DND-41 (cell line): ENCODE results near the gene SFRP5.

ENCODE experiments used
- ATAC-seq: fragments of 200-7000 bp; cut with Tn5 transposase; 3 replicates; pipeline ENCODE4 v1.9.1; 2021; ENCODE audit warnings: low read depth; ENCODE audit not compliant: insufficient read depth
- DNase-seq: peaks from one replicate; pipeline ENCODE4 v3.0.0-alpha.2; 2020
- H2AFZ ChIP-seq: 2 replicates; pipeline ENCODE4 v1.6.0; 2012; ENCODE audit warnings: low read depth, low read length
- H3K27ac ChIP-seq: 2 replicates; pipeline ENCODE4 v1.5.1; 2012; ENCODE audit warnings: low read length, inconsistent platforms
- H3K27me3 ChIP-seq: fragments of 200-600 bp; sonication (generic); 2 replicates; pipeline ENCODE4 v1.6.0; 2012; ENCODE audit warnings: low read length, mild to moderate bottlenecking, inconsistent platforms; ENCODE audit not compliant: insufficient read depth, poor library complexity
- H3K36me3 ChIP-seq: 2 replicates; pipeline ENCODE4 v1.5.1; 2012; ENCODE audit warnings: low read length, inconsistent platforms; ENCODE audit not compliant: insufficient read depth
- H3K4me1 ChIP-seq: 2 replicates; pipeline ENCODE4 v1.5.1; 2012; ENCODE audit warnings: mild to moderate bottlenecking, low read length; ENCODE audit not compliant: insufficient read depth
- H3K4me2 ChIP-seq: 2 replicates; pipeline ENCODE4 v1.6.0; 2012; ENCODE audit warnings: mild to moderate bottlenecking, moderate library complexity, low read length, inconsistent platforms; ENCODE audit not compliant: insufficient read depth
- H3K4me3 ChIP-seq, 2 experiments: fragments of 200-600 bp in 1 of 2; shearing (Covaris generic) in 1 of 2; 2 replicates each; pipeline ENCODE4 v1.5.1; 2012 to 2016; ENCODE audit warnings: inconsistent platforms in 2 of 2, low read length in 2 of 2, mild to moderate bottlenecking in 2 of 2, low read depth in 1 of 2, moderate library complexity in 1 of 2
- H3K79me2 ChIP-seq: 2 replicates; pipeline ENCODE4 v1.6.0; 2012; ENCODE audit warnings: low read length, inconsistent platforms; ENCODE audit not compliant: insufficient read depth
- H3K9ac ChIP-seq: 2 replicates; pipeline ENCODE4 v1.6.0; 2012; ENCODE audit warnings: low read depth, mild to moderate bottlenecking, inconsistent platforms, low read length, moderate library complexity
- H3K9me3 ChIP-seq: 2 replicates; pipeline ENCODE4 v1.5.1; 2012; ENCODE audit warnings: low read length, moderate library complexity, mild to moderate bottlenecking, inconsistent platforms; ENCODE audit not compliant: insufficient read depth, severe bottlenecking
- H4K20me1 ChIP-seq: 2 replicates; pipeline ENCODE4 v1.6.0; 2012; ENCODE audit warnings: low read length; ENCODE audit not compliant: insufficient read depth
- EZH2 ChIP-seq: IDR thresholded peaks from 3 replicates; pipeline ENCODE4 v1.6.1; 2012; ENCODE audit warnings: borderline replicate concordance, low read depth, mild to moderate bottlenecking, moderate library complexity, low read length, inconsistent platforms; ENCODE audit not compliant: severe bottlenecking
- TF ChIP-seq, protein P1 (sequence below): IDR thresholded peaks from 2 replicates; pipeline ENCODE4 v1.5.1; 2012; ENCODE audit warnings: borderline replicate concordance, low read length, moderate library complexity, mild to moderate bottlenecking; ENCODE audit not compliant: poor library complexity, severe bottlenecking; ENCODE audit errors: extremely low read depth

The SFRP5 gene

GRCh38 chr10:97816609-97817008, 44.8 kb upstream of the SFRP5 start:
- Histone ChIP-seq H3K36me3 (no peaks in the 10 kb centered on the region), H3K4me1 (no peaks in the 10 kb centered on the region), H3K9ac (no peak overlapping the region), H3K27ac (no peak overlapping the region), H3K79me2 (no peaks in the 10 kb centered on the region), H3K27me3 (peaks cover 24% of the 10 kb centered on the region), H3K4me3 (no peak overlapping the region), H4K20me1 (peaks cover 3% of the 10 kb centered on the region; the same call in 1 of the 2 replicates), H3K4me2 (no peak overlapping the region), H3K9me3 (no peaks in the 10 kb centered on the region), H2AFZ (no peak overlapping the region)
- no peak for ATAC-seq
- DNase-seq = no peak
- no peak for TF ChIP-seq EZH2
- TF ChIP-seq, protein P1, sequence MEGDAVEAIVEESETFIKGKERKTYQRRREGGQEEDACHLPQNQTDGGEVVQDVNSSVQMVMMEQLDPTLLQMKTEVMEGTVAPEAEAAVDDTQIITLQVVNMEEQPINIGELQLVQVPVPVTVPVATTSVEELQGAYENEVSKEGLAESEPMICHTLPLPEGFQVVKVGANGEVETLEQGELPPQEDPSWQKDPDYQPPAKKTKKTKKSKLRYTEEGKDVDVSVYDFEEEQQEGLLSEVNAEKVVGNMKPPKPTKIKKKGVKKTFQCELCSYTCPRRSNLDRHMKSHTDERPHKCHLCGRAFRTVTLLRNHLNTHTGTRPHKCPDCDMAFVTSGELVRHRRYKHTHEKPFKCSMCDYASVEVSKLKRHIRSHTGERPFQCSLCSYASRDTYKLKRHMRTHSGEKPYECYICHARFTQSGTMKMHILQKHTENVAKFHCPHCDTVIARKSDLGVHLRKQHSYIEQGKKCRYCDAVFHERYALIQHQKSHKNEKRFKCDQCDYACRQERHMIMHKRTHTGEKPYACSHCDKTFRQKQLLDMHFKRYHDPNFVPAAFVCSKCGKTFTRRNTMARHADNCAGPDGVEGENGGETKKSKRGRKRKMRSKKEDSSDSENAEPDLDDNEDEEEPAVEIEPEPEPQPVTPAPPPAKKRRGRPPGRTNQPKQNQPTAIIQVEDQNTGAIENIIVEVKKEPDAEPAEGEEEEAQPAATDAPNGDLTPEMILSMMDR = no peak

GRCh38 chr10:97814996-97815395, 43.2 kb upstream of the SFRP5 start:
- no peak for DNase-seq
- Histone ChIP-seq H3K9me3 (no peaks in the 10 kb centered on the region), H3K9ac (no peak overlapping the region), H3K4me1 (no peaks in the 10 kb centered on the region), H2AFZ (no peak overlapping the region), H3K4me2 (no peak overlapping the region), H3K4me3 (no peak overlapping the region), H3K79me2 (no peaks in the 10 kb centered on the region), H3K36me3 (no peaks in the 10 kb centered on the region), H3K27me3 (peaks cover 28% of the 10 kb centered on the region), H3K27ac (no peak overlapping the region), H4K20me1 (peaks cover 3% of the 10 kb centered on the region; the same call in 1 of the 2 replicates)
- no peak for TF ChIP-seq EZH2
- TF ChIP-seq, protein P1 = no peak
- no peak for ATAC-seq

DNA sequence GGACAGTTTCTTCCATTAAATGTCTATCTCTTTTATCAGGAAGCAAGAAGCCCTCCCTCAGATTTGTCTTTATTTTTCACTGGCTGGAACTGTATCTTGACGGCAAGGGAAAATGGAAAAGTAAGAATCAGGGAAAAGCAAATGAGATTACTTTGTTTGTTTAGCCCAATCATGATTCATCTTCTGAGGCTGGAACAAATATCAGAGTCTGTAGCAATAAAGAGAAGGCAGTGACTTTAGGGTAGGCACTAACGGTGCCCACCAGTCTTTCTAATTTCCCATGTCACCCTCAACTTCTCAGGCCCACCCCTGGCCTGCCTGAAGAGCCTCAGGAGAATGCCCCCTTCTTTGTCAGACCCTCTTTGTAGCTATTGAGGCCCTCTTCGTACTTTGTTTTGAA, 41.5 kb upstream of the SFRP5 start:
- no peaks in the 10 kb centered on the region for H3K9me3 ChIP-seq
- no peak overlapping the region for H3K27ac ChIP-seq
- H2AFZ ChIP-seq = no peak overlapping the region
- DNase-seq = no peak
- no peaks in the 10 kb centered on the region for H4K20me1 ChIP-seq
- H3K79me2 ChIP-seq = no peaks in the 10 kb centered on the region
- H3K36me3 ChIP-seq = no peaks in the 10 kb centered on the region
- no peak overlapping the region for H3K4me2 ChIP-seq
- no peak for ATAC-seq
- no peaks in the 10 kb centered on the region for H3K4me1 ChIP-seq
- H3K27me3 ChIP-seq = peaks cover 24% of the 10 kb centered on the region
- no peak for TF ChIP-seq EZH2
- TF ChIP-seq, protein P1 = no peak
- no peak overlapping the region for H3K4me3 ChIP-seq
- no peak overlapping the region for H3K9ac ChIP-seq

- Histone ChIP-seq H3K36me3 (no peaks in the 10 kb centered on the region), H3K4me1 (no peaks in the 10 kb centered on the region), H2AFZ (no peak overlapping the region), H4K20me1 (no peaks in the 10 kb centered on the region), H3K79me2 (no peaks in the 10 kb centered on the region), H3K9me3 (no peaks in the 10 kb centered on the region), H3K4me2 (no peak overlapping the region), H3K9ac (no peak overlapping the region), H3K4me3 (no peak overlapping the region), H3K27ac (no peak overlapping the region), H3K27me3 (peaks cover 18% of the 10 kb centered on the region)
- DNase-seq (no peak), ATAC-seq (no peak)
- TF ChIP-seq, protein P1 = no peak
- no peak for TF ChIP-seq EZH2
These were observed 40.9 kb upstream of the SFRP5 start for GRCh38 chr10:97812696-97813095.
